Cardiac septum (tissue), 1 donor: ENCODE measurements around the gene POLR1G. TPM values are rescaled to one million over a fixed set of nuclear protein-coding genes. Genes with fewer than 3 reads are reported as not detected.
A peak's percentile ranks its signal among the peaks of the same experiment; 100 is the strongest.

Experiments used
- DNase-seq: peaks from one replicate; pipeline ENCODE4 v3.0.0-alpha.2; 2020; ENCODE audit warnings: low spot score
- intact Hi-C: fragments of 100-400 bp; cut with DNase I; formaldehyde crosslinking; loops from one replicate; pipeline ENCODE4 v1.14.0; 2022
- total RNA-seq: library from RNA; stranded (reverse); fragmentation: NEBNext Ultra II Directional; extraction: Animal tissue kit (Norgen Biotek cat#: 25700); gene quantifications from one replicate; pipeline ENCODE4 v1.2.1, GENCODE V29; 2021
- donor health status: DM: no; HTN: no; CAD: no.

POLR1G gene
- total RNA-seq, 1 donor from 2014 or later = 3.2 TPM

DNA sequence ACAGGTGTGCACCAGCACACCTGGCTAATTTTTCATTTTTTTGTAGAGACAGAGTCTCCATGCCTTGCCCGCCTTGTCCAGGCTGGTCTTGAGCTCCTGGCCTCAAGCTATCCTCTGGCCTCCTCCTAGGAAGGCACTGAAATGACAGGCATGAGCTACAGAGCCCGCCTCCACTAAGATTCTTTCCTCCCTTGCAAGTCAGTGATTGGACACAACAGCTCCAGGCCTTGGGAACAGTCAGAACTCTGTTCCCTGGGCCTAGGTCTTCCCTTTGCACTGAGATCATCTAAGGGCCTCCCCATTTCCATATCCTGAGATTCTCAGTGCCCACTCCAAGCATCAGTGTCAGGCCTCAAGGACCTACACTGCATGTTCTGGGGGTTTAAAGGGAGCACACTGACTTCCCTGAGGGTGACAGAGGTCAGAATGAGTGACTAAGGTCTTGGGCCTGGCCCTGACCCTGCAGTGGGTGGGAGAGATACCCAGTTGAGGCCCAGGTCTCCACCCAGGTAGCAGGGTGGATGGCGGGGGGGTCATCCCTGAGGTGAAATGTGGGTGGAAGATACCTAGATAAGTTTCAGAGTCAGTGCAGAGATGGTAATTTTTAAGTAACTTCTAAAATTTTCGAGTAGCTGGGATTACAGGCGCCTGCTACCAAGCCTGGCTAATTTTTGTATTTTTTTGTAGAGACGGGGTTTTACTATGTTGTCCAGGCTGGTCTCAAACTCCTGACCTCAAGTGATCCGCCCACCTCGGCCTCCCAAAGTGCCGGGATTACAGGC is 34.6 kb downstream of the POLR1G start:
- no peak for DNase-seq
- intact Hi-C loops = no loop called here

GRCh38 chr19:45442408-45442777 is 35.9 kb downstream of the POLR1G start:
- intact Hi-C loops = no loop called here

DNA sequence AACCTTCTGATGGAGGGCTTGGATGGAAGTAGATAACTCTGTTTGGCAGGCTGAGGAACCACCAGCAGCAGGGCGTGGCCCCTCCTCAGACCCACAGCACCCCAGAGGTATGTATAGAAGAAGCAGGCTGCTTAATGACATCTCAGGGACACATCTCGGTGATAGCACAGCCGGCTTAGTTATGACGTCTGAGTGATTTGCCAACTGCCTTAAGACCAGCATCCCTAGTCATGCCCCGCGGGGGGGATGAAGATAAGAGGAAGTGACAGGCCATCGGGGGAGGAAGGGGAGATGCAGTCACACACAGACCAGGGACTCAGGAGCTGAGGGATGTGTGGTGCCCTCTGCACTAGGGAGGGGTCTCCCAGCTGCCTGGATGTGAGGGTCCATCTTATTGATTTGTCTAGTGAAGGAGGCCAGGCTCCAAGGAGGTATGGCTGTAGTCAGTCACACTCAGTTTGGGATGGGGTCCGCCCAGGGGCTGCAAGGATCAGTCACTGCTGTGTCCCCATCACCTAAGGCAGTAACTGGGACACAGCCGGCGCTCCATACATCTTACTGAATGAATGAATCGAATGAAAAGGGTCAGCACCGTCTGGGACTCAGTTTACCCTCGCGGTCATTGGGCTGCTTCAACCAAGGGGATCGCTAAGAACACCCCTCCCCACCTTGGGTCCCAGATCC is 36.5 kb downstream of the POLR1G start:
- intact Hi-C loops = loop anchor here (1.0 kb wide), 1 partner anchor 35 kb away; no protein-coding TSS in a partner anchor
- peak; percentile 85 for DNase-seq

More at GRCh38 chr19:45442408-45442777, 35.9 kb downstream of the POLR1G start:
- no peak for DNase-seq

- intact Hi-C loops = loop anchor here (1.0 kb wide), 1 partner anchor 35 kb away; no protein-coding TSS in a partner anchor
- peak; percentile 97 for DNase-seq
These were observed 37.2 kb downstream of the POLR1G start for GRCh38 chr19:45443462-45444317.

DNA sequence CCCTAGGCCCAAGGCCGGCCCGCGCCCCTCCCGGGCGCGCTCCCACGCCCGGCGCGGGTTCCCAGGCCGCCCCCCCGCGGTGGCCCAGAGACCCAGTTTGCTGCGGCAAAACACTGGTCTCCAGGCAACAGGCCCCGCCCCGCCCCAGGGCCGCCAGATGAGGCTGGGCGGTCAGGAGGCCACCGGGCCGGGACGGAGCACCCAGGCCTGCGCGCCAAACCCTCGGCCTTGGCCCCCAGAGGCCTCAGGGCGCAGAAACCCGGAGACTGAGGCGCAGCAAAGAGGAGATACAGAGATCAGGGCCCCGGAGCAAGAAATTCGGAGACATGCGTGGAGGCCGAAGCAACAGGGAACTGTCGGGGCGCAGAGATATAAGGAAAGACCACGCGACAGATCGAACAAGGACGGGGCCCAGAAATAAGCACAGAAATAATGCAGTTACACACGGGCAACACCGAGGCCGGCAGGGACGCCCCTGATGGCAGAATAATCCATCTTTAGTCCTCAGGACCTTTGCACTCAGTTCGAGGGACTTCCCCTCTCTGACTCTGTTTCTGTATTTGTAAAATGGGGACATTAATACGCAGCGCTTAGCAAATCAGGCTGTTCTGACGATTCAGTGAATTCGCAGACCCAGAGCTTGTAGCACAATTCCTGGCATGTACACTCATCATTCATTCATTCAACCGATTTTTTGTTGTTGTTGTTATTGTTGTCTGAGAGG is 38.0 kb downstream of the POLR1G start:
- peak; percentile 98 for DNase-seq
- intact Hi-C loops = no loop called here

- DNase-seq = no peak
- intact Hi-C loops = no loop called here
These were observed 38.7 kb downstream of the POLR1G start for GRCh38 chr19:45445139-45445538.

- intact Hi-C loops = no loop called here
- no peak for DNase-seq
These were observed 39.9 kb downstream of the POLR1G start for GRCh38 chr19:45446295-45446694.

- no peak for DNase-seq
- intact Hi-C loops = no loop called here
These were observed 40.5 kb downstream of the POLR1G start for GRCh38 chr19:45446944-45447343.

DNA sequence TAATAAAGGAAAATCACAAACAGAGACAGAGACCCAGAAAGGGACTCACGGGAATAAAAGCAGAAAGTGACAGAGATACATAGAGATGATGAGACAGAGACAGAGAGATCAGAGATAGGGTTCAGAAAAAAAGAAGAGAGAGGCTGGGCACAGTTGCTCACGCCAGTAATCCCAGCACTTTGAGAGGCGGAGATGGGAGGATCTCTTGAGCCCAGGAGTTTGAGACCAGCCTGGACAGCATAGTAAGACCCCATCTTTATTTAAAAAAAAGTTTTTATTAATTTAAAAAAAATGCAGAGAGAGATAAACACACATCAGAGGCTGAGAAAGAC is 41.9 kb downstream of the POLR1G start:
- intact Hi-C loops = no loop called here
- no peak for DNase-seq

- intact Hi-C loops = no loop called here
- DNase-seq = no peak
These were observed 42.4 kb downstream of the POLR1G start for GRCh38 chr19:45448887-45449299.

GRCh38 chr19:45450012-45450333 is 43.5 kb downstream of the POLR1G start:
- DNase-seq = no peak
- intact Hi-C loops = loop anchor here (2.0 kb wide), 1 partner anchor 17 kb away; the partner anchor contains the start of gene FOSB

DNA sequence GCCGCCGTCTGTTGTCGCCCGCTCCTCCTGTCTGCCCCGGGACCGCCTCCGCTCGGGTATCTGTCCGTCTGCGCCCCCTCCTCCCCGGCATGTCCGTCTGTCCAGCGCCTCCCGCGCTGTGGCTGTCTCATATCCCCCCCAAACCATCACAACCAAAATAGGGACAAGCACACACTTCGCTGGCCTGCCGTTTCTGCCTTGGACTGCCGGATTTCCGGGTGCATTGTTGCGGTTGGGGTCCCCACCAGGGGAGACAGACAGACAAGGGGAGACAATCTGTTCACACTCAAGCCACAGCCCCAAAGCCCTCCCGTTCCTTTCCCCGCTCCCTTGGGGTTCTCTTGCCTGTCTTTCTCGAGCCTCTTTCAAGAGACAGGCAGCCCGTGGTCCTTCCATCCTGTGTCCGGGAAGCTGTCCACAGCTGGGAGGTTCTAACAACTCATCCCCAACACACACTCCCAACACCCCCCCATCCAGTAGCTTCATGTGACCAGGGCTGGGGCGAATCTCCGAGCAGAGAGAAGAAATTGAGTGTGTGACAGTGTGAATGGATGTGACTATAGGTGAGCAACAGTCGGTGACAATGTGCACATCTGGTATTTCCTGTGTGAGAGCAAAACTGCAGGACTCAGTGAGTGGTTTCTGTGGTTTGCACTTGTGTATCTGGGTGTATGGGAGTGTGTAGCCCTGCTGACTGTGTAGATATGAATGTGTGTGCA is 44.8 kb downstream of the POLR1G start:
- intact Hi-C loops = loop anchor here (2.0 kb wide), 1 partner anchor 16 kb away; the partner anchor contains the start of gene FOSB
- no peak for DNase-seq

DNA sequence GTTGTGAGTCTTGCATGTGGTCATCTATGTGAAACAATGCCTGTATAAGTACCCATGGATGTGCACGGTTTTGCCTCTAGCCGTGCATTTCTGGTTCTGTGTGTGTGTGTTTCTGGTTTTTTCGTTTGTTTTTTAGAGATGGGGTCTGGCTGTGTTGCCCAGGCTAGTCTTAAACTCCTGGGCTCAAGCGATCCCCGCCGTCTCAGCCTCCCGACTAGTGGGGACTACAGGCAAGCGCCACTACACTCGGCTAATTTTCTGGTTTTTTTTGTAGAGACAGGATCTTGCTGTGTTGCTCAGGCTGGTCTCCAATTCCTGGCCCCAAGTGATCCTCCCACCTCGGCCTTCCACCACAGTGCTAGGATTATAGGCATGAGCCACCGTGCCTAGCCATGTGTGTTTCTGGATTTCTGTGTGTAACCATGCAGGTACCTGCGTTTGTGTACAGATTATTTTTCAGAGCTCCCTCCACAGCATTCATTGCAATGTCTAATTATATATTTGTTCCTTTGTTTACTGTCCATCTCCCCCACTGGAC is 45.5 kb downstream of the POLR1G start:
- DNase-seq = no peak
- intact Hi-C loops = loop anchor here (2.0 kb wide), 1 partner anchor 15 kb away; the partner anchor contains the start of gene FOSB

GRCh38 chr19:45455707-45456499 is 49.5 kb downstream of the POLR1G start:
- intact Hi-C loops = loop anchor here (1.0 kb wide), 1 partner anchor 11 kb away; the partner anchor contains the start of gene FOSB
- peak; percentile 95 for DNase-seq

- DNase-seq = no peak
- intact Hi-C loops = loop anchor here (1.0 kb wide), 1 partner anchor 11 kb away; the partner anchor contains the start of gene FOSB
These were observed 50.0 kb downstream of the POLR1G start for GRCh38 chr19:45456500-45456815.

GRCh38 chr19:45457776-45458175 is 51.3 kb downstream of the POLR1G start:
- DNase-seq = no peak
- intact Hi-C loops = no loop called here
